A673 (cell line): ENCODE data around the gene SLC22A15. TPM values are rescaled to one million over a fixed set of nuclear protein-coding genes. Genes with fewer than 3 reads are reported as not detected.

Experiments
- BruUV-seq: library from RNA; stranded (reverse); fragments of 400-500 nt; replicated peaks from 2 replicates; lab custom pipeline; 2021; lab: Mats Ljungman, UMichigan
- CTCF ChIA-PET: fragments of 300-600 bp; sonication (Branson Sonifier 250); formaldehyde crosslinking; loops from one replicate; lab custom pipeline; 2022; ENCODE audit warnings: antibody characterized with exemption; lab: Charles Lee
- POLR2A ChIA-PET: fragments of 300-600 bp; sonication (Branson Sonifier 250); formaldehyde crosslinking; loops from one replicate; lab custom pipeline; 2022; ENCODE audit warnings: antibody characterized with exemption; ENCODE audit not compliant: low non-redundant PET; lab: Charles Lee
- DNase-seq: peaks from one replicate; pipeline ENCODE4 v3.0.0-alpha.2; 2015; ENCODE audit warnings: low spot score
- H3K27ac ChIP-seq: fragments of 200-600 bp; sonication (generic); 2 replicates; pipeline ENCODE4 v1.5.1; 2016; ENCODE audit warnings: mixed run types, low read depth, mild to moderate bottlenecking, mixed read lengths, antibody characterized with exemption, low read length; ENCODE audit not compliant: poor library complexity, severe bottlenecking
- H3K27me3 ChIP-seq: fragments of 200-600 bp; sonication (generic); replicated peaks from 2 replicates; pipeline ENCODE4 v1.6.1; 2017; ENCODE audit warnings: mixed run types, low read depth, mild to moderate bottlenecking, mixed read lengths, antibody characterized with exemption, low read length; ENCODE audit not compliant: insufficient read depth, poor library complexity
- H3K36me3 ChIP-seq: fragments of 200-600 bp; sonication (generic); 2 replicates; pipeline ENCODE4 v1.6.1; 2016; ENCODE audit warnings: mixed run types, mild to moderate bottlenecking, mixed read lengths, antibody characterized with exemption, low read length; ENCODE audit not compliant: insufficient read depth, poor library complexity, severe bottlenecking
- H3K4me1 ChIP-seq: fragments of 200-600 bp; sonication (generic); 2 replicates; pipeline ENCODE4 v1.6.1; 2017; ENCODE audit warnings: mixed run types, mild to moderate bottlenecking, mixed read lengths, antibody characterized with exemption, low read length; ENCODE audit not compliant: insufficient read depth, poor library complexity, severe bottlenecking
- H3K4me3 ChIP-seq: fragments of 200-600 bp; sonication (generic); 2 replicates; pipeline ENCODE4 v1.5.1; 2016; ENCODE audit warnings: low read depth, mixed run types, mild to moderate bottlenecking, mixed read lengths, low read length; ENCODE audit not compliant: poor library complexity, severe bottlenecking
- H3K9me3 ChIP-seq: fragments of 200-600 bp; sonication (generic); 2 replicates; pipeline ENCODE4 v1.6.1; 2016; ENCODE audit warnings: mixed run types, low read depth, mild to moderate bottlenecking, mixed read lengths, antibody characterized with exemption, low read length; ENCODE audit not compliant: poor library complexity, severe bottlenecking
- EZH2 ChIP-seq: fragments of 200-600 bp; sonication (generic); IDR thresholded peaks from 2 replicates; pipeline ENCODE4 v1.6.1; 2017; ENCODE audit warnings: borderline replicate concordance, low read depth, mild to moderate bottlenecking, mixed read lengths, antibody characterized with exemption, low read length; ENCODE audit not compliant: poor library complexity, severe bottlenecking
- intact Hi-C: fragments of 100-400 bp; cut with micrococcal nuclease; formaldehyde crosslinking; loops from one replicate; pipeline ENCODE4 v1.10.0; 2022; ENCODE audit not compliant: unreplicated experiment
- total RNA-seq: library from RNA; stranded (reverse); gene quantifications from 2 replicates; pipeline ENCODE4 v1.2.3, GENCODE V29; 2021
- TF ChIP-seq, protein P1 (sequence below): fragments of 300-800, 200-600 bp; sonication (generic); conservative IDR thresholded peaks from 2 replicates; pipeline ENCODE4 v1.5.1; 2017; ENCODE audit warnings: low read depth, mild to moderate bottlenecking, antibody characterized with exemption, low read length, moderate library complexity, mixed read lengths

SLC22A15 gene
- total RNA-seq, 1 experiment from 2014 or later = 0.39 TPM

- no TSS peak for BruUV-seq
- ChIA-PET POLR2A (no interaction called here), CTCF (no interaction called here)
- Histone ChIP-seq H3K36me3 (no peaks in the 10 kb centered on the region), H3K27ac (no peak overlapping the region), H3K4me1 (no peaks in the 10 kb centered on the region), H3K4me3 (no peak overlapping the region), H3K9me3 (no peaks in the 10 kb centered on the region), H3K27me3 (no peaks in the 10 kb centered on the region)
- DNase-seq = no peak
- no peak for TF ChIP-seq EZH2
- TF ChIP-seq, protein P1, sequence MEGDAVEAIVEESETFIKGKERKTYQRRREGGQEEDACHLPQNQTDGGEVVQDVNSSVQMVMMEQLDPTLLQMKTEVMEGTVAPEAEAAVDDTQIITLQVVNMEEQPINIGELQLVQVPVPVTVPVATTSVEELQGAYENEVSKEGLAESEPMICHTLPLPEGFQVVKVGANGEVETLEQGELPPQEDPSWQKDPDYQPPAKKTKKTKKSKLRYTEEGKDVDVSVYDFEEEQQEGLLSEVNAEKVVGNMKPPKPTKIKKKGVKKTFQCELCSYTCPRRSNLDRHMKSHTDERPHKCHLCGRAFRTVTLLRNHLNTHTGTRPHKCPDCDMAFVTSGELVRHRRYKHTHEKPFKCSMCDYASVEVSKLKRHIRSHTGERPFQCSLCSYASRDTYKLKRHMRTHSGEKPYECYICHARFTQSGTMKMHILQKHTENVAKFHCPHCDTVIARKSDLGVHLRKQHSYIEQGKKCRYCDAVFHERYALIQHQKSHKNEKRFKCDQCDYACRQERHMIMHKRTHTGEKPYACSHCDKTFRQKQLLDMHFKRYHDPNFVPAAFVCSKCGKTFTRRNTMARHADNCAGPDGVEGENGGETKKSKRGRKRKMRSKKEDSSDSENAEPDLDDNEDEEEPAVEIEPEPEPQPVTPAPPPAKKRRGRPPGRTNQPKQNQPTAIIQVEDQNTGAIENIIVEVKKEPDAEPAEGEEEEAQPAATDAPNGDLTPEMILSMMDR = no peak
- intact Hi-C loops = no loop called here
Observed at GRCh38 chr1:115987623-115988022, 11.3 kb downstream of the SLC22A15 start.

DNA sequence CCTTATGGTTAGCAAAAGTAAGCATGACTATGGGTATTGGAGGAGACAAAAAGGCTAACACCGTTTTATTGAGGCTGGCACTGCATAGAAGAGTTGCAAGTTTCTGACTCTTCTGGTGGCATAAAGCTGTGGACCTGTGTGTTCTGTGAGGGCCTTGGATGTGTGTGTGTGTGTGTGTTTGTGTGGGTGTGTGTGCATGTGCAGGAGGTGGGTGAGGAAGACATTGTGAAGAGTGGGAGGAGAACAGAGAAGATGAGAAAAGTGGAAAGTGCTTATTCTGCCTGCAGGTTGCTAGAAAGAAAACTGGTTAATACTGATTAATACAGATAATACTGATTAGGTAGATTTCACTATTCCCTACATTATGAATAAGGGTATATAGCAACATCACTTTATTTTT lies 12.6 kb downstream of the SLC22A15 start:
- no peak overlapping the region for H3K4me3 ChIP-seq
- no peaks in the 10 kb centered on the region for H3K9me3 ChIP-seq
- no peak for TF ChIP-seq EZH2
- TF ChIP-seq, protein P1 = no peak
- H3K4me1 ChIP-seq = no peaks in the 10 kb centered on the region
- no peak for DNase-seq
- ChIA-PET POLR2A (no interaction called here), CTCF (no interaction called here)
- H3K36me3 ChIP-seq = no peaks in the 10 kb centered on the region
- intact Hi-C loops = no loop called here
- H3K27me3 ChIP-seq = no peaks in the 10 kb centered on the region
- no TSS peak for BruUV-seq
- no peak overlapping the region for H3K27ac ChIP-seq

DNA sequence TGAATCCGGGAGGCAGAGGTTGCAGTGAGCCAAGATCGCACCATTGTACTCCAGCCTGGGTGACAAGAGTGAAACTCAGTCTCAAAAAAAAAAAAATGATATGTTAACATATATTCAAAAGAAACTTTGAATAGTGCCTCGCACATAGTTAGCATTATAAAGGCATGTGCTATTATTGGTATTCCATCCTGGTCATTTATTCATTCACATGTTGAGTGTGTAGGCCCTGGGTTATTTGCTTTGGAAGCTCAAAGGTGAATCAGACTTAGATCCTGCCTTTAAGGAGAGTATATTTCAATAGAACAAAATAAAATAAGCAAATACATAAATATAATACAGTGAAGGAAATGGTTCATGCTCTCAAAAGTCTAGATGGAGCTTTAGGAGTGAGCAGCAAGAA lies 13.4 kb downstream of the SLC22A15 start:
- no peak overlapping the region for H3K4me3 ChIP-seq
- BruUV-seq = no TSS peak
- ChIA-PET CTCF (no interaction called here), POLR2A (no interaction called here)
- no peaks in the 10 kb centered on the region for H3K27me3 ChIP-seq
- no peaks in the 10 kb centered on the region for H3K36me3 ChIP-seq
- DNase-seq = no peak
- intact Hi-C loops = no loop called here
- no peak overlapping the region for H3K27ac ChIP-seq
- no peaks in the 10 kb centered on the region for H3K9me3 ChIP-seq
- H3K4me1 ChIP-seq = no peaks in the 10 kb centered on the region
- TF ChIP-seq, protein P1 = no peak
- TF ChIP-seq EZH2 = no peak
